ENCODE data around the gene PCSK5.
"Not testable (repeated sequence)": the region's sequence is repeated elsewhere in the genome, so short reads cannot be mapped to it uniquely, and the experiment has no call there.

Gene PCSK5

DNA sequence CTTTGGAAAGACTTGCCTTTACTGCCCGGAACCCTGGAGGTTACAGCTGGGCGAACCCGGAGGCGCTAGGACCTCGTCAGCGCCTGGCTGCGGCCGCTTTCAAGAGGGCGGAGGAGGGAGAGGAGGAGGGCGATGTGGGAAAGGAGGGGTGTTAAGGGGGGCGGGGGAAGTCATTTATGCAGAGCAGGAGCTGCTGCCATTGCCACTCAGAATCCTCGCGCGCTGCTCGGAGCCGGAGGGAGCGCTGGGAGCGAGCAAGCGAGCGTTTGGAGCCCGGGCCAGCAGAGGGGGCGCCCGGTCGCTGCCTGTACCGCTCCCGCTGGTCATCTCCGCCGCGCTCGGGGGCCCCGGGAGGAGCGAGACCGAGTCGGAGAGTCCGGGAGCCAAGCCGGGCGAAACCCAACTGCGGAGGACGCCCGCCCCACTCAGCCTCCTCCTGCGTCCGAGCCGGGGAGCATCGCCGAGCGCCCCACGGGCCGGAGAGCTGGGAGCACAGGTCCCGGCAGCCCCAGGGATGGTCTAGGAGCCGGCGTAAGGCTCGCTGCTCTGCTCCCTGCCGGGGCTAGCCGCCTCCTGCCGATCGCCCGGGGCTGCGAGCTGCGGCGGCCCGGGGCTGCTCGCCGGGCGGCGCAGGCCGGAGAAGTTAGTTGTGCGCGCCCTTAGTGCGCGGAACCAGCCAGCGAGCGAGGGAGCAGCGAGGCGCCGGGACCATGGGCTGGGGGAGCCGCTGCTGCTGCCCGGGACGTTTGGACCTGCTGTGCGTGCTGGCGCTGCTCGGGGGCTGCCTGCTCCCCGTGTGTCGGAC is at the start of gene PCSK5:
PCSK5 (plus strand) TSS at position 202 of the 805 bp plus-strand sequence; CDS start at position 711, 509 bp downstream.
- DNase-seq (ENCODE audit: low read depth in 2 of 2), result peak; percentile 88 to 89

DNA sequence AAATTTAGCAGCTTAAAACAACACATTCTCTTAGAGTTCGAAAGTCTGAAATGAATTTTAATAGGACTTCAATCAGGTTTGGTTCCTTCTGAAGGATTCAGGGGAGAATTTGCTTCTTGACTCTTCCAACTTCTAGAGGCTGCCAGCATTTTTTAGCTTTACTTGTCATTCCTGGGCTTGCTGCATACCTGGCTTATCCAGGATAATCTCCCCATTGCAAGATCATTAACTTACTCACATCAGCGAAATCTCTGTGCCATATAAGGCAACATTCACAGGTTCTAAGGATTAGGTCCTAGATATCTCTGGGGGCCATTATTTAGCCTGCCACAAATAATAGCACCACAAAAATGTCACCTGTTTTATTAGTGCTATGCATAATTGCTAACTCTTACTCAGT is 46.2 kb upstream of the PCSK5 start:
- no peak for DNase-seq (ENCODE audit: low read depth in 2 of 2)

DNA sequence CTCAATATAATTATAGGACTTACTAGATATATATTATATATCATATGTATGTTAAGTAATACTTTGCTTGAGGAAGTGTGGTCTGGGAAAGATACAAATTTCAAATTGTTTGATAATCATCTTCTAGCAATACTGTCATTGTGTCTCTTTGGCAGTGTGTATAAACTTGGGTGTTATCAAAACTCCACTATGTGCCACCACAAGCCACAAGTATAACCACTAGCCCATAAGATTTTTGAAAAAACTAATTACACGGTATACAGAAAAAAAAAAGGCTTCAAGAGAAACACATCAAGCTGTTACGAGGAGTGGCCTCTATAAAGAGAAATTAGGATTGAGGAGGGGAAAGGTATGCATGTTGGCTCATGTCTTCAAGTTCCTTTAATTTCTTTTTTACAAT is 44.7 kb upstream of the PCSK5 start:
- DNase-seq (ENCODE audit: low read depth in 2 of 2), result no peak

DNA sequence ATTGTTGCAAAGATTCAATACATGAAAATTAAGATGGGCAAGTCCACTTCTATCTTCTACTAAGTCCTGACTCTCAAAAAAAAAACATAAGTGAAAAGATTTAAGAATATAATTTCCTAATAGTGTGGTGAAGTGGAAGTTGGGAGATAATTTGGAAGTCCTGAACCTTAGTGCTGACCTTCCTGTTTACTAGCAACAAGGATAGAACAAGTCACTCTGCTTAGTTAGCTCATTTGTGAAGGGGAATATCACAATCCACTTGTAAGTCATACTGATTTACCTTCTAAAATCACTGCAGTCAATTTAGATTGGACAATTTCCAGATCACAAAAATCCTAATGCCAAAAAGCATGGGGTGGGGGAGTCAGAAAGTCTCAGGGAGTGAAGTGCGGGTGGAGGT is 43.4 kb upstream of the PCSK5 start:
- no peak for DNase-seq (ENCODE audit: low read depth in 2 of 2)

DNA sequence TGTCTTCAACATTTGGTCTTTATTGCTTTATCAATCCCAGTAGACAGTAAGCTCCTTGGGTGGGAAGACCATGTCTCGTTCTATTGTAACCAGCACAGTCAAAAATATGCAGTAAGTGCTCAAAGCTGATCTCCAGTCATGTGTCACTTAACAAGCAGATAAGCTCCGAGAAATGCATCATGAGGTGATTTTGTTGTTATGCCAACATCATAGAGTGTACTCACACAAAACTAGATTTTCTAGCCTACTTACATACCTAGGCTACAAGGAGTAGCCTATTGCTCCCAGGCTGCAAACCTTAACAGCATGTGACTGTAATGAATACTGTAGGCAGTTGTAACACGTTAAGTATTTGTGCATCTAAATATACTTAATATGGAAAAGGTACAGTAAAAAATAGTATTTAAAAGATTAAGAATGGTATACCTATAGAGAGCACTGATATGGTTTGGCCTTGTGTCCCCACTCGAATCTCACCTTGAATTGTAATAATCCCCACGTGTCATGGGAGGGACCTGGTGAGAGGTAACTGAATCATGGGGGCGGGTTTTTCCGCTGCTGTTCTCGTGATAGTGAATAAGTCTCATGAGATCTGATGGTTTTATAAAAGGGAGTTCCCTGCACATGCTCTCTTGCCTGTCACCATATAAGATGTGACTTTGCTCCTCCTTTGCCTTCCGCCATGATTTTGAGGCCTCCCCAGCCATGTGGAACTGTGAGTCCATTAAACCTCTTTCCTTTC is 39.8 kb upstream of the PCSK5 start:
- DNase-seq (ENCODE audit: low read depth in 2 of 2), result no peak

DNA sequence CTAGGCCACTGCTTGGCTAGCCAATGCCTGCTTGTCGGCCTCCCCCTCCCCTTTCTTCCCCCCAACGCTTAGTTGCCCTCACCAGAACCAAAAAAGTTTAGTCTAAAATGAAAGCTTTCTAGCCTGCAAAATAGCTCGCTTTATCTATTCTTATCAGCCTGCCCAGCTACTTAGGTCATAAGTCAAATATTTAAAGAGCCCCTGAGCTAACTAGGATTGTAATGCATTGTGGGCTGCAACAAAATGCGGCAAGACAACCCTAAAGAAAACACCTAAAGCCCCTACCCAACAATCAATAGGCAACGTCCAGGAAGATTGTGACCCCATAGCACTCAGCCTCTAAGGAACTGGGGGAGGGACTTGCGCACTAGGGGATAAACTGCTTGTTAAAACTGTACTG is 38.6 kb upstream of the PCSK5 start:
- no peak for DNase-seq (ENCODE audit: low read depth in 2 of 2)

DNA sequence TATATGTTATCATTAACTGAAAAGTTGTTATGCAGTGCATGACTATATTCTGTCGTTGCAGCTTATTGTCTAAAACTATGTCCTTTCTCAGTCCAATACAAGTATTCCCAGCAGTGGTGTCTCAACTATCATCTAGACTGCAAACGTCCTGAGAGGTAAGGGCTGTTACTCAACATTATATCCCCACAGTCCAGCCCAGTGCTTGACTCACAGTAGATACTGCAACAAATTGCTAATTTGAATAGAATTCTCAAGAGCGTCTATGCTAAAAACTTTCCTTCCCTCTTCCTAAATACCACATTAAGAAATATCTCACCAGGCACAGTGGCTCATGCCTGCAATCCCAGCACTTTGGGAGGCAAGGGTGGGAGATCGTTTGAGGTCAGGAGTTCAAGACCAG is 37.7 kb upstream of the PCSK5 start:
- no peak for DNase-seq (ENCODE audit: low read depth in 2 of 2)

DNA sequence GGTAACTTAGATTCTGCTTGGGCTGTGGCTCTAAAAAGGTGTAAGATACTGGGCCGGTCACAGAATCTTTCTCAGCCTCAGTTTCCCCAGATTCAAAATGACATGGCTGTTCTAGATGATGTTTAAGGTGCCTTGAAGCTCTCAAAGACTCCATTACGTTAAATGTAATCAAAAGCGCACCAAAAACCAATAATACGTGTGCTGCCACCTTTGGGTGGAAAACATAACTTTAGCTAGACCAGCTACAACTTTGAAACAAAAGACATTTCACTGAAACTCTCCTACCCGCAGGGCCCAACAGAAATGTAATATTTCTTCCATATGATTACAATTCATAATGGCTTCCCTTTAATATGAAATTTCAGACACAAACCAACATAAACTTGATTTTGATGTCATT is 35.0 kb upstream of the PCSK5 start:
- peak; percentile 5 to 15 for DNase-seq (ENCODE audit: low read depth in 2 of 2)

DNA sequence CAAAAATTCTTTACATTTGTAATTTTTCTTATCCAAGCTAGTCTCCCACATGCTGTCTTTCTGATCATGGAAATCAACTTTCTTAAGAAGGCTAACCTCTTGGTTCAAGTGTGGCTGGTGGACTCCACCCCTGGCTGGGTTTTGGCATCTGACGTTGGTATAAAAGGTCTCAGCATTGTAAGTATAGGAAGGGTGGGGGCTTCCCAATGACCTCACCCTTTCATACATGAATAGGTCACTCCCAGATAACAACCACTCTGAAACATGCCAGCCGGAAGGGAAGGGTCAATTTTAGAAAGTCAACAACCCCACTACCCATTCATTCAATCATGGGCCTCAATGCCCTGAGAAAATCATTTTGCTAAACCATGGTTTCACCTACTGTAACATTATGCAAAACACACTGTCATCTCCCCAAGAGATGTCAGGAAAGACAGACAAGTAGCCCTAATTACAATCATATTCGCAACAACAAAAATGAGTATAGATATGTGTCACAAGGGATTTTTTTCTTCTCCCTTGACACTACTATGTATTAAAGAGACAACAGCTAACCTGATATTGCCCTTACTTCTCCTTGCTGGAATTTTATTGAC is 31.9 kb upstream of the PCSK5 start:
- no peak for DNase-seq (ENCODE audit: low read depth in 2 of 2)

DNA sequence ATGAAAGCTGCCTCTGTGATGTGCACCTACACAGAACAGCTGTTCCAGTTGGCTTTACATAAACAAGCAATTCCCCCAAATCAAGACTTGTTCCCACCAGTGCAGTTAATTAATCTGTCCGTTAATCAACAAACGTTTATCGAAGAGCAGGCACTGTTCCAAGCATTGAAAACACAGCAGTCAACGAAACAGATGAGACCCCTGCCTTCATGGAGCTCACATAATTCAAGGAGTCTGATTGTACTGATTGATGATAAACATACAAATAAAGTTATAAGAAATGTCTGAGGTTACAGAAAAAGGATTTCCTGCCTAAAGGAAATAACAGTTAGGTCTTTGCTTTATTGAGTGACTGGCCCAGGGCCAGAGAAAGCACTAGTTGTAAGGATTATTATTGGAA is 26.2 kb upstream of the PCSK5 start:
- DNase-seq (ENCODE audit: low read depth in 2 of 2), result no peak

DNA sequence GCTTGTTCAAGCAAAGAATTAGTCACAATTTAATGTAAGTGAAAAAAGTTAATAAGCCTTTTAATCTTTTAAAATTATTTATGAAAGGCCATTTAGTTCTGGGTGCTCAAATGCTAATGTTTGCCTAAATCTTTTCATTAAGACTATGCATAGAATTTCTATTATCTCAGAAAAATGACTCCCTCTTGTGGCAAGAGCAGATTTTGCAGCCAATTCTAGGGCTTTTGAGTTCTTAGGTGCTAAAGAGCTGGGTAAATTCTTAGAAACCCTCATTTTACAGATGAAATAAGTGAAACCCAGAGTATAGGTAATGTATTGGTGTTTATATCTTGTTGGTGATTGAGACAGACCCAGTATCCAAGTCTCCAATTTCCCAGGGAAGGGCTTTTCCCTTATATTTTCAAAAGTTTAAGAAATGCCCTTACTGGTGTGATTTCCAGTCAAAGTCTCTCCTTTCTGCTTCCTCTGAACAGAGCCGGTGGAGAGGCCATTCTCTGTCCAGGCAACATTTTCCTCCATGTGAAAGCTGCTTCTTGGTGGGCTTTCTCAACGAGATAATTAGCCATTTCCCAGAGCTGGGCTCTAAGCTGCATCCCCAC is 24.1 kb upstream of the PCSK5 start:
- DNase-seq (ENCODE audit: low read depth in 2 of 2), result peak; percentile 18 to 20

DNA sequence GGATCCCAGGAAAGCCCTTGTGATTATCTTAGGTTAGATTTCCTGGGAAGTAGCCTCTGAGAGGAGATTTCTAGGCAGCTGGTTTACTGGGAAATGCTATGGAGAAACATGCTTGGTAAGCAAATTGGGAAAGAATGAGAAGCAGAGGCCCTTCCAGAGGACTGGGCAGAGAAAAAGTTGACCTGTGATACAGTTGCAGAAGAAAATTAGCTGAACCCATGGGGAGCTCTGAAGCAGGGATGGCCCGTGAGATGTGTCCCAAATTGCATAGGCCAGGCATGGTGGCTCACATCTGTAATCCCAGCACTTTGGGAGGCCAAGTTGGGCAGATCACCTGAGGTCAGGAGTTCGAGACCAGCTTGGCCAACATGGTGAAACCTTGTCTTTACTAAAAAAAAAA is 21.9 kb upstream of the PCSK5 start:
- not testable (repeated sequence) for DNase-seq (ENCODE audit: low read depth in 2 of 2)

DNA sequence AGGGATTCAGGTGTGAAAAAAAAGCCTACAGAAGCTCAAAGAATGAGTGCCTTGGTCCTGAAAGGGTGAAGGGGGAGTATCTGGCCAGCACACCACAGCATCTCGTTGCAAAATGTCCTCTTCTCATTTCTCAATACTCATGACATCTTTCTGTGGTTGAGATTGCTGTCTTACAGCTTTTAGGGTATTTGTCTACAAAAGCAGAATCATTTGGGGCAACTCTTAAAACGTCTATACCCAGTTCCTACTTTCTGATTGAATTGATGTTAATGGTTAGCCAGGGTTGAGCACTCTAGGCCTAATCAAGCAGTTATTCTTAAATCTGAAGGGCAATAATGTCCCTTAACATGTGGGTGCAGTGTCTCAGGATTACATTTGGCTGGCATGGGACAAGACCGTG is 21.2 kb upstream of the PCSK5 start:
- no peak for DNase-seq (ENCODE audit: low read depth in 2 of 2)

DNA sequence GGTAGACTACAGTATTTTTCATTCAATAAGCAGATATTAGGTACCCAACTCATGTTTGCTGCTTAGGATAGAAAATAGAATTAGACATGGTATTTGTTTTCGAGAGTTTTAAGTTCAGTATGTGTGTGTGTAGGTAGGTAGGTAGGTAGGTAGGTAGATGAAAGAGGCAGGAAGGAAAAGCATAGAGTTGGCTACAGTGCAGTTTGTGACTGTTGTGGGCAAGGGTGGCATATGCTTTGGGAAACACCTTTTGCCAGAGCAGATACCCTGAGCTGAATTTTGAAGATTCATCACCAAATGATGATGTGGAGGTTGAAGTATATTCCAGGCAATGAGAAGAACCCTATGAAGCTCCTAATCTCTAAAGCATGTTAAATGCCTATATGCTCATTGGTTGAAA is 20.0 kb upstream of the PCSK5 start:
- DNase-seq (ENCODE audit: low read depth in 2 of 2), result no peak

DNA sequence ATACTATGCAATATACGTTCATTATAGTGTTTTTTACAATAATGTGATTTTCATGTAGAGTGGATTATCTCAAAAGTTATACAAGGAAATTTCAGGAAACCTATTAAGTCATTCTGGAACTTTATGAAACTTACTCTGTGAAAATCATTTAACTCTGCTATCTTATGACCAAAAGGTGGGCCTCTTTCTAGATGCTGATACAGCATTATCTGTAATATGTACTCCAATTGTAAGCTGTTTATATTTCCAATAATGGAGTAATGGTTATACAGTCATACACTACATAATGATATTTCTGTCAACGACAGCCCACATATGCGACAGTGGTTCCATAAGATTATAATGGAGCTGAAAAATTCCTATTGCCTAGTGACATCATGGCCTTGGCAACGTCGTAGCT is 18.8 kb upstream of the PCSK5 start:
- DNase-seq (ENCODE audit: low read depth in 2 of 2), result no peak

DNA sequence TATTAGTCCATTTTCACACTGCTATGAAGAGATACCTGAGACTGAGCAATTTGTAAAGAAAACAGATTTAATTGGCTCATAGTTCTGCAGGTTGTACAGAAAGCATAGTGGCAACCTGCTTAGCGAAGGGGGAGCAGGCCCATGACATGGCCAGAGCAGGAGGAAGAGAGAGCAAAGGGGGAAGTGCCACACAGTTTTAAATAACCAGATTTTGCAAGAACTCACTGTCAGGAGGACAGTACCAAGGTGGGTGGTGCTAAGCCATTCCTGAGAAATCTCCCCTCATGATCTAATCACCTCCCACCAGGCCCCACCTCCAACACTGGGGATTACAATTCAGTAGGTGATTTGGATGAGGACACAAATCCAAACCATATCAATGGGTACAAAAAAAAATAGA is 16.8 kb upstream of the PCSK5 start:
- DNase-seq (ENCODE audit: low read depth in 2 of 2), result no peak

DNA sequence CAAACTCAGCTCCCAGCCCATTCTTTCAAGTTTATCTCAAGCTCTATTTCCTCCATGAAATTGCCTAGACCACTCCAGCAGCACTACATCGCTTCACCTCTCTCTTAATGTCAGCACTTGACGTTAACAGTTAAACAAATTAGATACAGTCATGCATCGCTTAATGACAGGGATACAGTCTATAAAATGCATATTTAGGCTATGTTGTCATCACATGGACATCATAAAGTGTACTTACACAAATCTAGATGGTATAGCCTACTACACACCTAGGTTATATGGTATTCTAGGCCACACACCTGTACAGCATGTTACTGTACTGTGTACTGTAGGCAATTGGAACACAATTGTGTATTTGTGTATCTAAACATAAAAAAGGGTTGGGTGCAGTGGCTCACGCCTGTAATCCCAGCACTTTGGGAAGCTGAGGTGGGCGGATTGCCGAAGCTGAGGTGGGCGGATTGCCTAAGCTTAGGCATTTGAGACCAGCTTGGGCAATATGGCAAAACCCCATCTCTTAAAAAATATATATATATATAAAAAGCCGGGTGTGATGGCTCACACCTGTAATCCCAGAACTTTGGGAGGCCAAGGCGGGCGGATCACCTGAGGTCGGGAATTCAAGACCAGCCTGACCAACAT is 13.4 kb upstream of the PCSK5 start:
- no peak for DNase-seq (ENCODE audit: low read depth in 2 of 2)

DNA sequence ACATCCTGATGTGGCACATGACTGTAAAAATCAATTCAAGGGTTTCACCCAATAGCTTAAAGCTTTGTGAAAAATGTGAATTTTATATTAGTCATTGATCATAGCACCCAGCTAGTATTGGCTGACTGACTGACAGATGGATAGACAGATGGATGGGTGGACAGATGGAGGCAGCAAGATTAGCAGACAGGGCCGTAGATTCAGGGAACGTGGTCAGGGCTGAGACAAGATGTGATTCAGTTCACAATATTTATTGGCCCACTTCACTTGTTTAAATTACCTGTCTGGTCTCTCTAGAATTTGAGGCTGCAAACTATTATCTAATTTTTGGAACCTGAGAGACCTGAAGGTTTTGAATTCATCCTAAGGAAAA is 12.0 kb upstream of the PCSK5 start:
- no peak for DNase-seq (ENCODE audit: low read depth in 2 of 2)

DNA sequence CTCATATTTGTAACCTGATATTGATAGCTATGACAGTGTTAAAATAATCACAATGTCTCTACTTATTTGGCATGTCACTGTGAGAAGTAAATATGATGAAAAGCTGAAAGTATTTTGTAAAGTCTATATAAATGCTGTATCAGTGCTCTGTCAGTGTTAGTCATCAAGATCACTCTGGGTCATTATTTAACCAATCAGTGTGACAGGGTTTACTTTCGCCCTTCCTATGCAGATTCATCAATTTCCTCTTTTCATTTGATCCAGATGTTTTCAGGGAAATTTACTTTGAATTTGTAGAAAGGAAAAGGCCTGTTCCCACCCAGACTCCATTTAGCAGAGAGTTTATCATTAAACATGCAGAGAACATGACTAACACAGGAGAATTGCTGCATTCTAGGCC is 9.9 kb upstream of the PCSK5 start:
- peak; percentile 42 to 45 for DNase-seq (ENCODE audit: low read depth in 2 of 2)

DNA sequence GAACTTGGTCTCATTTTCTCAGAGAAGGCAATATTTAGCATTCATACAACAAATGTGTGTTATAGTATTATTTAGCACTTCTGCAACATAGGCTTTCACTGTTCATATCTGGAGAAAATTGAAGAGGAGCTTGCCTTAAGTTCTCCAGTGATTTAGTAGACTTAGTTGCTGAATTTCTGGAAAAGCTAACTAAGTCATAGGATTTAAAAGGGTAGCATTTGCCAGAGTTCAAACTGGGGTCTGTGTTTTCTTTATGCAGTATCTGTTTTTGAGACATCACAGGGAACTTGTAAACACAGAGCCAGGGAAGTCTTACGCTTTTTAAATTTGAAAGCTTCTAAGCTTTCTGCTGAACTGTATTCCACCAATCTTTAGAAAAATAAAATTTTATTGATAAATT is 8.7 kb upstream of the PCSK5 start:
- DNase-seq (ENCODE audit: low read depth in 2 of 2), result no peak

DNA sequence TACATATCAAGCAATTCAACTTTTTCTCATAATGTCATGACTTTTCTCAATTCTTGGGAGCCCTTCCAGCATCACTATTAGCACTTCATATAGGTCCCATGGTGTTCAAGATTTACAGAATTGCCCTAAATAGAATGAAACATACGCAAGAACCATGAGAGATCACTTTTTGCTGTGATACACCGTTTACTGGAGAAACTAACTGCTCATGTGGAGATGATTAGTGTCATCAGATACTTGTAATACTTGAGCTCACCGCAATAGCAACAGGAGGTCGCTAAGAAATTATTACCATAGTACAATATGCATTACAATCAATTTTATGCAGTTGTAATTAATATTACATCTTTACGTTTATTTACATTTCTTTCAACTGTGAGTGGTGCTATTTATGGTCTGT is 4.8 kb upstream of the PCSK5 start:
- DNase-seq (ENCODE audit: low read depth in 2 of 2), result peak; percentile 71 to 72

DNA sequence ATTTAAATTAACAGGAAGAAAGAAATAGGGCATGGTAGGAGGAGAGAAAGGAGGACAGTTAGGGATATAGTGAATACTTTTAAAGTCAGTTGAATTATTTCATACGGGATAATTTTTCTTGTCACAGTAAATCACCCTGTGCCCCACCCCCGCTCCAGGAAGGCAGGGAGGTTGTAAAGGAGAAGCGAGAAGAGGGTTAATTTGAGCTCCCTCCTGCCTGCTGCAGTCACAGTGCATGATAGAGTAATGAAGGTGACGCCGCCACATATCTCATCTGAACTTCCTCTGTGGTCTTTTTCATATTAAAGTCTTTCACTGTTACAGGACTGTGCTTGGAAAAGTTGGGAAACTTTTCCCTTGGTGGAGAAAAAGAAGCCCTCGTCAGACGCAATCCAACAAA is 896 bp upstream of the PCSK5 start:
- DNase-seq (ENCODE audit: low read depth in 2 of 2), result no peak
